B cell (primary cell): Measurements from ENCODE around the gene RAE1.

ENCODE experiments used
- CTCF ChIP-seq: fragments of 200-600 bp; IDR thresholded peaks from one replicate; pipeline ENCODE4 v1.8.0; 2022; ENCODE audit warnings: antibody characterized with exemption, mild to moderate bottlenecking
- EZH2 ChIP-seq: IDR thresholded peaks from 2 replicates; pipeline ENCODE4 v1.6.1; 2012; ENCODE audit warnings: borderline replicate concordance, low read depth, mild to moderate bottlenecking, moderate library complexity, low read length; ENCODE audit not compliant: insufficient read depth, poor library complexity, severe bottlenecking

- TF ChIP-seq CTCF (no peak), EZH2 (no peak)
Observed at GRCh38 chr20:57322476-57322875, 28.6 kb upstream of the RAE1 start.
